GM21576 (cell line): ENCODE results near the gene FCN2.
"Not testable (repeated sequence)": the region's sequence is repeated elsewhere in the genome, so short reads cannot be mapped to it uniquely, and the experiment has no call there.

Experiments used
- ATAC-seq: cut with Tn5 transposase; IDR thresholded peaks from one replicate; pipeline ENCODE4 v1.9.1; 2021; ENCODE audit warnings: mild to moderate bottlenecking, moderate library complexity; ENCODE audit not compliant: unreplicated experiment

FCN2 gene

GRCh38 chr9:134847138-134847537 is 33.5 kb upstream of the FCN2 start:
- no peak for ATAC-seq

- no peak for ATAC-seq
Observed at GRCh38 chr9:134847752-134848432, 32.7 kb upstream of the FCN2 start.

- ATAC-seq, result no peak
Observed at GRCh38 chr9:134848504-134848903, 32.1 kb upstream of the FCN2 start.

GRCh38 chr9:134850611-134851010 is 30.0 kb upstream of the FCN2 start:
- ATAC-seq, result no peak

- ATAC-seq, result no peak
Observed at GRCh38 chr9:134851020-134851419, 29.6 kb upstream of the FCN2 start.

- ATAC-seq, result no peak
Observed at GRCh38 chr9:134852906-134853654, 27.5 kb upstream of the FCN2 start.

- no peak for ATAC-seq
Observed at GRCh38 chr9:134853893-134854292, 26.7 kb upstream of the FCN2 start.

- no peak for ATAC-seq
Observed at GRCh38 chr9:134854541-134854981, 26.0 kb upstream of the FCN2 start.

- no peak for ATAC-seq
Observed at GRCh38 chr9:134855231-134855899, 25.2 kb upstream of the FCN2 start.

GRCh38 chr9:134855900-134856377 is 24.7 kb upstream of the FCN2 start:
- no peak for ATAC-seq

- ATAC-seq, result not testable (repeated sequence)
Observed at GRCh38 chr9:134857451-134857850, 23.2 kb upstream of the FCN2 start.

GRCh38 chr9:134858051-134858841 is 22.4 kb upstream of the FCN2 start:
- peak; percentile 73 for ATAC-seq

GRCh38 chr9:134860510-134860909 is 20.1 kb upstream of the FCN2 start:
- ATAC-seq, result no peak

- ATAC-seq, result no peak
Observed at GRCh38 chr9:134861595-134862334, 18.8 kb upstream of the FCN2 start.

GRCh38 chr9:134863306-134863902 is 17.2 kb upstream of the FCN2 start:
- no peak for ATAC-seq

- no peak for ATAC-seq
Observed at GRCh38 chr9:134863941-134864820, 16.4 kb upstream of the FCN2 start.

- ATAC-seq, result no peak
Observed at GRCh38 chr9:134864821-134865190, 15.8 kb upstream of the FCN2 start.

- no peak for ATAC-seq
Observed at GRCh38 chr9:134867917-134868750, 12.5 kb upstream of the FCN2 start.
